ENCODE data around the gene CHSY3. TPM values are rescaled to one million over a fixed set of nuclear protein-coding genes. Genes with fewer than 3 reads are reported as not detected.

The CHSY3 gene
- polyA plus RNA-seq, 1 donor: 1.7 TPM

DNA sequence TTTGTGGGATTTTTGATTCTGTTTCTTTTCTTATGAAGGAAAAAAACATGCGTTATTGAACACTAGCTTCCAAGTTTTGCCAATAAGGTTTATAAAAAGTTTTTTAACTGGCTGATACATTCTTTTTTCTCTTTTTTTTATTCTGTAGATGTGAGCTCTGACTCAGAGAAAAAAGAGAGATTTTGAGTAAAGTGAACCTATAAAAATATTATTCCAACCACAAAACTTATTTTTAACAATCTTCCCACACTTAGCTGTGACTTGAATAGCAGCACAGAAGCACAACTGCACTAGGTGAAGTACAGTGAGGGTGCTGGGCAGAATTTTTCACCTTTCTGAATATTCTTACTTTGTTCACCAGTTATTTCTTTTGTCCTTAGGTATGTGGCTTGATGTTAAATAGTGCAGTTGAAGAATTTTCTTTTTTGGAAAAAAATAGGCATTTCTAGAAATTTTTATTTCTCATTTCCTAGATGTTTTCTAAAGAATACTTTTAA is 41.6 kb downstream of the CHSY3 start:
- Histone ChIP-seq H3K27me3 (ENCODE audit: control insufficient read depth, insufficient read depth, low read length) (no peaks in the 10 kb centered on the region), H3K4me1 (ENCODE audit: control insufficient read depth, insufficient read depth, low read length) (no peaks in the 10 kb centered on the region), H3K36me3 (ENCODE audit: control insufficient read depth, insufficient read depth, low read length) (no peaks in the 10 kb centered on the region), H3K4me3 (ENCODE audit: low read length) (no peak overlapping the region), H3K9me3 (ENCODE audit: control insufficient read depth, low read depth, low read length) (no peaks in the 10 kb centered on the region), H3K27ac (ENCODE audit: low read length) (no peak overlapping the region)
- DNase-seq: no peak
- 100% methylated on average over 1 of the region's 1 CpG for WGBS (ENCODE audit: insufficient coverage, low lambda C conversion rate)

DNA sequence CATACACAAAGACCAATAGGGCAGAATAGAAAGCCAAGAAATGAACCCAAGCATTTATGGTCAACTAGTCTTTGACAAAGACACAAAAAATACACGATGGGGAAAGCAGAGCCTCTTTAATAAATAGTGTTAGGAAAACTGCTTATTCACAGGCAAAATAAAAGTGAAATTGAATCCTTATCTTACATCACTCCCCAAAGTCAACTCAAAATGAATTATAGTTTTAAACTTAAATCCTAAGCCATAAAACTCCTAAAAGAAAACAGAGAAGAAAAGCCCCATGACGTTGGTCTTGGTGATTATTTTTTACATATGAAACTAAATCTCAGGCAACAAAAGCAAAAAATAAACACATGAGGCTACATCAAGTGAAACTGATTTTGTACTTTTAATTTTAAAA is 46.8 kb downstream of the CHSY3 start:
- Histone ChIP-seq H3K4me3 (ENCODE audit: low read length) (no peak overlapping the region), H3K4me1 (ENCODE audit: control insufficient read depth, insufficient read depth, low read length) (no peaks in the 10 kb centered on the region), H3K27me3 (ENCODE audit: control insufficient read depth, insufficient read depth, low read length) (no peaks in the 10 kb centered on the region), H3K9me3 (ENCODE audit: control insufficient read depth, low read depth, low read length) (no peaks in the 10 kb centered on the region), H3K36me3 (ENCODE audit: control insufficient read depth, insufficient read depth, low read length) (no peaks in the 10 kb centered on the region), H3K27ac (ENCODE audit: low read length) (no peak overlapping the region)
- DNase-seq: no peak
- WGBS (ENCODE audit: insufficient coverage, low lambda C conversion rate): 33% methylated on average over 1 of the region's 2 CpGs

DNA sequence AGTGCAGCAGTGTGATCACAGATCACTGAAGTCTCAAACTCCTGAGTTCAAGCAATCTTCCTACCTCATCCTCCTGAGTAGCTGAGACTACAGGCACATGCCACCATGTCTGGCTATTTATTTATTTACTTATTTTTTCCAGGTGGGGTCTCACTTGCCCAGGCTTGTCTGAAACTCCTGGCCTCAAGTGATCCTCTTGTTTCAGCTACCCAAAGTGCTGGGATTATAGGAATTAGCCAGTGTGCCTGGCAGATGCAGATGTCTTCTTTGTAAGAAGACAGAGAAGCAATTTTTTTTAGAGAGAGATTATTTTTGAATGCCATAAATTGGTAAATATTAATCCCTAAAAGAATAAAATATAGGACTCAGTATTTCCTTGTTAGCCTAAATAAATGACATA is 54.3 kb downstream of the CHSY3 start:
- Histone ChIP-seq H3K27ac (ENCODE audit: low read length) (no peak overlapping the region), H3K4me3 (ENCODE audit: low read length) (no peak overlapping the region), H3K36me3 (ENCODE audit: control insufficient read depth, insufficient read depth, low read length) (no peaks in the 10 kb centered on the region), H3K9me3 (ENCODE audit: control insufficient read depth, low read depth, low read length) (no peaks in the 10 kb centered on the region), H3K4me1 (ENCODE audit: control insufficient read depth, insufficient read depth, low read length) (no peaks in the 10 kb centered on the region), H3K27me3 (ENCODE audit: control insufficient read depth, insufficient read depth, low read length) (no peaks in the 10 kb centered on the region)
- DNase-seq: no peak

DNA sequence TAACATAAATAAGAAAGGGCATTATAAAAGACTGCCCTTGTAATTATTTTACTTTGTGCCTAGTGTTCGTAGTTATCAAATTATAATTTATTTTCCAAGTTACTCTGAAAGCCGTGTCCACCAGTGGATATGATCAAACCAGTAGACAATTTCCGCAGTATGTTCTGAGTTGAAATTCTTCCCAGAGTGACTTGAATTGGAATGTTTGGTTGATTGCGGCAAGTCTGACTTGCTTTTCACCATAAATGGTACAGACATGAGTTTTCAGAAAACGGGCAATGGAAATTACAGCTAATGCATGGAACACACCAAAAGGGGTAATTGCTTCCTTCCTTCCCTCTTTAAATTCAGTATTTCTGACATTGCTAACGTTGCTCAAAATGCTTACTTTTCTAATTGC is 56.6 kb downstream of the CHSY3 start:
- WGBS (ENCODE audit: insufficient coverage, low lambda C conversion rate): no CpG with 5 or more reads among the region's 6 CpGs
- H3K27me3 ChIP-seq (ENCODE audit: control insufficient read depth, insufficient read depth, low read length): no peaks in the 10 kb centered on the region
- H3K9me3 ChIP-seq (ENCODE audit: control insufficient read depth, low read depth, low read length): no peaks in the 10 kb centered on the region
- H3K4me3 ChIP-seq (ENCODE audit: low read length): no peak overlapping the region
- no peak overlapping the region for H3K27ac ChIP-seq (ENCODE audit: low read length)
- H3K36me3 ChIP-seq (ENCODE audit: control insufficient read depth, insufficient read depth, low read length): no peaks in the 10 kb centered on the region
- no peak for DNase-seq
- H3K4me1 ChIP-seq (ENCODE audit: control insufficient read depth, insufficient read depth, low read length): no peaks in the 10 kb centered on the region

DNA sequence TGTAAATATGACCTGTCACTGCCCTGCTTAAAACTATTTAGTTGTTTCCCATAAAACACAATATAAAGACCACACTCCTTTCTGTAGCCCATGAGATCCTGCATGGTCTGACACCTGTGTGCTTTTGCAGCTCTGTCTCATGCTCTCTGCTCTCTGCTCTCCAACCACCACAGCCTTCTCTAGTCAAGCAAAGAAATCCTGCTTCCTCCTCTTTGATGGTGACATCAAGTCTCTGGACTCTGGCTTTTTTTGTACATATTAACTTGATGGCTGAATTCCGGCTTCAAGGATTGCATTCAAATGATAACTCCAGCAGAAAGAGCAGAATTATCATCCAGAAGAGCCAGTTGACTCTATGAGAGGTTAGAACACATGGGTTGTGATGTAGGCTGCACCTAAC is 58.2 kb downstream of the CHSY3 start:
- Histone ChIP-seq H3K36me3 (ENCODE audit: control insufficient read depth, insufficient read depth, low read length) (no peaks in the 10 kb centered on the region), H3K4me1 (ENCODE audit: control insufficient read depth, insufficient read depth, low read length) (no peaks in the 10 kb centered on the region), H3K27ac (ENCODE audit: low read length) (no peak overlapping the region), H3K4me3 (ENCODE audit: low read length) (no peak overlapping the region), H3K9me3 (ENCODE audit: control insufficient read depth, low read depth, low read length) (no peaks in the 10 kb centered on the region), H3K27me3 (ENCODE audit: control insufficient read depth, insufficient read depth, low read length) (no peaks in the 10 kb centered on the region)
- DNase-seq: no peak
- no CpG with 5 or more reads among the region's 1 CpG for WGBS (ENCODE audit: insufficient coverage, low lambda C conversion rate)

DNA sequence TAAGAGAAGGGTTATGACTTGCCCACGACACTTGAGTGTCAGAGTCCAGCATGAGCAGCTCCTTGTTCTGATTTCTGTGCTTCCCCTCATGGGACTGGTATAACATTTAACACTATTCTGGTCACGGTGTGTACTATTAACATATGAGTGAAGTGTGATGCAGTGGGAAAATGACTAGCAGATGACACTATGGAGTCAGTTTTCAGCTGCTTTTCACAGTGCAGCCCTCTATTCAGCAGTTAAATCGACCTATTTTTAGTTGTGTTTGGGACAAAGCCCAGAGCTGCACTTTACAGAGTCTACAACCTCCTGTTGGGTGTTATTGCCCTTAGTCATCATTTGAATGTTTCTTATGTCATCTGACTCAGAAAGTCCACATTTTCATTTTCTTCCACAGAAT is 59.1 kb downstream of the CHSY3 start:
- Histone ChIP-seq H3K4me3 (ENCODE audit: low read length) (no peak overlapping the region), H3K36me3 (ENCODE audit: control insufficient read depth, insufficient read depth, low read length) (no peaks in the 10 kb centered on the region), H3K27ac (ENCODE audit: low read length) (no peak overlapping the region), H3K27me3 (ENCODE audit: control insufficient read depth, insufficient read depth, low read length) (no peaks in the 10 kb centered on the region), H3K9me3 (ENCODE audit: control insufficient read depth, low read depth, low read length) (no peaks in the 10 kb centered on the region), H3K4me1 (ENCODE audit: control insufficient read depth, insufficient read depth, low read length) (no peaks in the 10 kb centered on the region)
- WGBS (ENCODE audit: insufficient coverage, low lambda C conversion rate): no CpG with 5 or more reads among the region's 3 CpGs
- DNase-seq: no peak

DNA sequence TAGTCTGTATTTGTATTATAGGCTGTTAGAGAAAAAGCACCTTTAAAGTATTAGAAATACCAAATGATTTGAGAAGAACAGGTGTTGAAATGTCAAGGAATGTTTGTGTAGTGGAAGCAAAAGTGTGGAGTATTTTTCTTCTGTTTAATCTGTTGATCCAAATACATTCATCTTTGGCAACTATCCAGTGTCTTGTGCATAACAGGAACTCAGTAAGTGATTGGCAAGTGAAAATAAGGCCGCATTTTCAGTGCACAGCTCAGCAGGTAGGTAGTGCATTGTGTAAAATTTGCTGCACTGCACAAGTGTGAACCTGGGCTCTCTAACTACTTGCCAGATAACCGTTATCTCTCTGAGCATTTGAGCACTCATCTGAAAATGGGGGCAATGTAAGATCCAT is 61.8 kb downstream of the CHSY3 start:
- Histone ChIP-seq H3K27ac (ENCODE audit: low read length) (no peak overlapping the region), H3K9me3 (ENCODE audit: control insufficient read depth, low read depth, low read length) (no peaks in the 10 kb centered on the region), H3K4me1 (ENCODE audit: control insufficient read depth, insufficient read depth, low read length) (no peaks in the 10 kb centered on the region), H3K4me3 (ENCODE audit: low read length) (no peak overlapping the region), H3K36me3 (ENCODE audit: control insufficient read depth, insufficient read depth, low read length) (no peaks in the 10 kb centered on the region), H3K27me3 (ENCODE audit: control insufficient read depth, insufficient read depth, low read length) (no peaks in the 10 kb centered on the region)
- DNase-seq: no peak
- no CpG with 5 or more reads among the region's 2 CpGs for WGBS (ENCODE audit: insufficient coverage, low lambda C conversion rate)

DNA sequence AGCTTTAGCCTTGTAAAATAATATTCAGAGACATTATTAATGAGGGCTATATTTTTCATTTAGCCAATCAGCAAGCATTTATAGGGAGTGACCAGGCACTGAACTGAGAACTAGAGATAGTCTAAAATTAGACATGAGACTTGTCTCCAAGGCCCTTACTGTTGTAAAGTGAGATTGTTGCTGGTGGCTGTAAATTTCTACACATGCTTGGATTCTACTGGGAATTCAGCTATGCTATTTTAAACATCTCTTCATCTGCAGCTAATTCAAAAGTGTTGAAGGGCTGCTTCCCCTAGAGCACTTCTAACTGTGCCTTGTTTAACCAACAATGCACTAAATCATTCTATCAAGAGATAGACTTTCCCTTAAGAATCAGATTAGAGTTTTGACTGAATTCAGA is 67.4 kb downstream of the CHSY3 start:
- no peaks in the 10 kb centered on the region for H3K4me1 ChIP-seq (ENCODE audit: control insufficient read depth, insufficient read depth, low read length)
- no peak overlapping the region for H3K27ac ChIP-seq (ENCODE audit: low read length)
- DNase-seq: no peak
- H3K9me3 ChIP-seq (ENCODE audit: control insufficient read depth, low read depth, low read length): no peaks in the 10 kb centered on the region
- no peaks in the 10 kb centered on the region for H3K27me3 ChIP-seq (ENCODE audit: control insufficient read depth, insufficient read depth, low read length)
- no peak overlapping the region for H3K4me3 ChIP-seq (ENCODE audit: low read length)
- H3K36me3 ChIP-seq (ENCODE audit: control insufficient read depth, insufficient read depth, low read length): no peaks in the 10 kb centered on the region

DNA sequence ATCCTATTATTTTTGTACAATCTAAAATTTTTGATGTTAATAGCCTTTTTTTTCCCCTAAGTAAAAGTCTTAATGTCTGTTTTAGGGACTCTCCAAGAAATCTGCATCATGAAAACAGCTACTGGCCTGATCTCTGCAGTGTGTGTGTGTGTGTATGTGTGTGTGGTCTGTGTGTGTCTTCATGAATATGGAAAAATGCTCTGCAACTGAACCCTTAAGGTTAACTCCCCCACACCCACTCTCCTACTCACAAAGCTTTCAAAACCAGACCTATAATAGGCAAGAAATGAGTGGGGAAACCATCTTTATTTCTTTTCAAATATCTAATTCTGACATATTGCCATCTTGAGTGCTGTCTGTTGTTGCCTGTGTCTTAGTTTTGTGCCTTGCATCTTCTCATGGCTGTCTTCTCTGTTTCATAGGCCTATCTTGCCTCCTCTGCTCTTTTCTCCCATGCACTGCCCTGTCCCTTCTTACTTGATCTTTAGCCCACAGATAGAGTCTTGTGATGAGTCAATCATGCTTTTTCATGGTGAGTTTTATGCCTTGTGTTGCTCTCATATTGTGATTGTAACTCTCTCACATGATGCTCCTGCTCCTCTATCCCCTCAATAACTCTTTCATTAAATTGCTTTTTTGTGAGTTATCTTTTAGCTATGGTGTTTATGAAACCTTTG is 68.3 kb downstream of the CHSY3 start:
- Histone ChIP-seq H3K27me3 (ENCODE audit: control insufficient read depth, insufficient read depth, low read length) (no peaks in the 10 kb centered on the region), H3K4me1 (ENCODE audit: control insufficient read depth, insufficient read depth, low read length) (no peaks in the 10 kb centered on the region), H3K27ac (ENCODE audit: low read length) (no peak overlapping the region), H3K4me3 (ENCODE audit: low read length) (no peak overlapping the region), H3K36me3 (ENCODE audit: control insufficient read depth, insufficient read depth, low read length) (no peaks in the 10 kb centered on the region), H3K9me3 (ENCODE audit: control insufficient read depth, low read depth, low read length) (no peaks in the 10 kb centered on the region)
- no peak for DNase-seq

DNA sequence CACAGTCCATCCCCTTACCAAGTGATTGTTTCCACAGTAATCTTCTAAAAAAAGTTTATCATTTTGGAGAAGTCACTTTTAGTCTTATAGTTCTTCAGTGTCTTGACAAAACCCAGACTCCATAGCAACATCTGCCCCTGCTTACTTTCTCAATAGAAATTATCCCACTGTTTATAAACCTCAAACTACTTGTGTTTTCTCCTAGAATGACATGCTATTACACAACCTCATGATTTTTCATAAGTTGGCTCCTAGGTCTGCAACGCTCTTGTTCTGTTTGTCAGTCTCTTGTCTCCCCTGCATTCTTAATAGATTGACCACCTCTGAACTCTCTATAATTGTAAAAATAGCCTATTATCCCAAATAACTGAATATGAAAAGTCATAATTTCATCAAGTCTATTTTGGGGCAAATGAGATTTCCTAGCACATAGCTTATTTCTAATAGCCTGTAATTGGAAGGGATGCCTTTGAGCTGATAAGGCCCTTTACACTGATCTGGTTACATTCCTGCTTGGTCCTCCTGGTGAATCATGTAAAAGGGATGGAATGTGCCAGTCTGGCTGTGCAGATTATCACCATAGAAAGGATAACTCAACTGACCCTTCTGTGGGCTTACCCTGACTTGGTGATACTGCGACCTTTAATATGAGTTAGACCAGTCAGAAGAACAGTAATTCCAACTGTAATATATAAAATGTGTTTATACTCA is 69.6 kb downstream of the CHSY3 start:
- H3K36me3 ChIP-seq (ENCODE audit: control insufficient read depth, insufficient read depth, low read length): no peaks in the 10 kb centered on the region
- no peaks in the 10 kb centered on the region for H3K27me3 ChIP-seq (ENCODE audit: control insufficient read depth, insufficient read depth, low read length)
- H3K27ac ChIP-seq (ENCODE audit: low read length): no peak overlapping the region
- H3K9me3 ChIP-seq (ENCODE audit: control insufficient read depth, low read depth, low read length): no peaks in the 10 kb centered on the region
- no peaks in the 10 kb centered on the region for H3K4me1 ChIP-seq (ENCODE audit: control insufficient read depth, insufficient read depth, low read length)
- no peak for DNase-seq
- 83% methylated on average over 1 of the region's 2 CpGs for WGBS (ENCODE audit: insufficient coverage, low lambda C conversion rate)
- no peak overlapping the region for H3K4me3 ChIP-seq (ENCODE audit: low read length)

DNA sequence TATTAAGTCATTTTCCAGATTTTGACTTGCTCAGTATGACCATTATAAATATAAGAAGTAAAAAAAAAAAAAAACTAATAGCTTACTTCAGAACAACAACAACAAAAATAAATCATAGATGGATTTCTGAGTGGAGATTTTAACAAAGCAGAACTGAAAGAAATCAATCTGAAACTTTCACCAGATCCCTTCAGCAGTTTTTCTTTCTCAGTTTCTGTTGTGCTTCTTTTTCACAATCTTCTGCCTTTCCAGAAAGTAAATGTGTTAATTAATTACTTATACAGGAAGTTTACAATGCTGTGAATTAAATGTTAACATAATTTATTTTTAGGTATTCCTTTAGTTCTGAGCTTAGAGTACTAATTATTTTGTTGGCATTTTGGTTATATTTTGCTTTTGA is 73.5 kb downstream of the CHSY3 start:
- no peak for DNase-seq
- no peak overlapping the region for H3K4me3 ChIP-seq (ENCODE audit: low read length)

More for the DNA sequence above, 73.5 kb downstream of the CHSY3 start:
- H3K36me3 ChIP-seq (ENCODE audit: control insufficient read depth, insufficient read depth, low read length): no peaks in the 10 kb centered on the region
- no peak overlapping the region for H3K27ac ChIP-seq (ENCODE audit: low read length)
- no peaks in the 10 kb centered on the region for H3K27me3 ChIP-seq (ENCODE audit: control insufficient read depth, insufficient read depth, low read length)
- no peaks in the 10 kb centered on the region for H3K9me3 ChIP-seq (ENCODE audit: control insufficient read depth, low read depth, low read length)
- H3K4me1 ChIP-seq (ENCODE audit: control insufficient read depth, insufficient read depth, low read length): no peaks in the 10 kb centered on the region

Data from large intestine (tissue), 3 donors.